Cerebellar nuclear complex (tissue), 1 donor: ENCODE results near the gene BANP.
"Not testable (repeated sequence)": the region's sequence is repeated elsewhere in the genome, so short reads cannot be mapped to it uniquely, and the experiment has no call there.

Source experiments
- DNase-seq, 2 experiments: peaks; one replicate each; lab custom pipeline; 2025; lab: John Stamatoyannopoulos, UW

BANP gene

GRCh38 chr16:88049561-88050545, 98.6 kb downstream of the BANP start:
- no peak for DNase-seq

GRCh38 chr16:88050952-88051660, 99.9 kb downstream of the BANP start:
- no peak for DNase-seq

GRCh38 chr16:88052661-88053060, 101.4 kb downstream of the BANP start:
- DNase-seq: no peak

DNA sequence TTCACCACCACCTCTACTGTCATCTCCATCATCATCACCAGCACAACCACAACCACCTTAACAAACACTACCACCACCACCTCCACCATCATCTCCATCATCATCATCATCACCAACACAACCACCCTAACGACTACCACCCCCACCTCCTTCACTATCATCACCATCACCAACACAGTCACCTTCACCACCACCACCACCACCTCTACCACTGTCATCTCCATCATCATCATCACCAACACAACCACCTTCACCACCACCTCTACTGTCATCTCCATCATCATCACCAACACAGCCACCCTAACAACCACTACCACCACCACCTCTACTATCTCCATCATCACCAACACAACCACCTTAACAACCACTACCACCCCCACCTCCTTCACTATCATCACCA, 102.2 kb downstream of the BANP start:
- not testable (repeated sequence) for DNase-seq

DNA sequence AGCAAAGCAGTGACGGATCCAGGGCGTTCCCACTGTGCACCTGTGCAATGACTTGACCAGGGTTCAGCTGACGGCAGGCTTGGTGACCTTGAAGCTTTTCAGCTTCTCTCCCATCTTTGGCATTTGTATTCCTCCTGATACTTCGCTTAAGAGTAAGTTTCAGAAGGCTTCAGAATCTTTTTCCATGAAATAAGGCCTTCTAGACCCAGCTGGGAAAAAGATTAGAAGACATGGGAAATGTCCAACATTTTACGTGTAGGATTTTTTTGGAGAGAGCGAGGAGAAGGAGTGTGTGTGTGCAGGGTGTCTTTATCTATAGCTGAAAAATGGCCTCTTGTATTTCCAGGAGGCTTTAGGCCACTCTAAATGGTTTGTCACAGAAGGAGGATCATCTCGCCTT, 104.1 kb downstream of the BANP start:
- DNase-seq: no peak

DNA sequence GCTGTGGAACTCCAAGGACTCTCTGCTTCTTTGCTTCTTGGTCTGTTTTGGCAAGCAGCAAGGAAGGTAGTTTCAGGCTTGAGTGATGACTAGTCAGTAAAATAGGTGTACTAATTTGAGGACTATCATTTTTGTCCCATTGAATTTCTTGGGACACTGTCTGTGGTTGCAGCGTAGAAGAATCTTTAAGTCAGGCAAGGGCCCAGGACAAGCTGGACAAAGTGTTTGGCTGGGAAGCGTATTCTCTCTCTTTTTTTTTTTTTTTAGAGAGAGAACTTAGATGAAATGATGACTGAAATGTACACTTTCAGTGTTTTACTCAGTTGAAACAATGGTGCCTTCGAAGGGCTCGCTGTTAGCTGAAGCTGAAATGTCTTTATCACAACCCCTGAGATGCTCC, 105.0 kb downstream of the BANP start:
- DNase-seq: no peak

- DNase-seq: no peak
Measured at GRCh38 chr16:88057656-88058055, 106.4 kb downstream of the BANP start.

DNA sequence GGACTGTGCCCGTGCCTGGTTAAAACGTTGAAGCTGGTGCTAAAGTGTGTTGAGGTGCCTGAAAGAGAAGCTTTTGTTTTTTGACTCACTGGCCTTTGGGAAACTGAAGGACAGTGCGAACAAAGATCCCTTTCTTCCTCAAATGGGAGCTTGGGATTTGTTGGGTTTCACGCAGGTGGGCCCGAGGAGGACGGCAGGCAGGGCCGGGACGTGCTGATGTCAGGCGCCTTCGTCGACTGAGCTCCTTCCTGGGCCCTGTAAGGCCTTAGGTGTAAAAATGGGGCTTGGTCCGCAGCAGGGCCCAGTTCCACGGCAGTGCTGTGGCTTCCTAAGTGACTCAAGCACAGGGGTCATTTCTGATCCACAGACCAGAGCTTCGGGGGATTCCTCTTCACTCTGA, 106.9 kb downstream of the BANP start:
- DNase-seq: no peak

DNA sequence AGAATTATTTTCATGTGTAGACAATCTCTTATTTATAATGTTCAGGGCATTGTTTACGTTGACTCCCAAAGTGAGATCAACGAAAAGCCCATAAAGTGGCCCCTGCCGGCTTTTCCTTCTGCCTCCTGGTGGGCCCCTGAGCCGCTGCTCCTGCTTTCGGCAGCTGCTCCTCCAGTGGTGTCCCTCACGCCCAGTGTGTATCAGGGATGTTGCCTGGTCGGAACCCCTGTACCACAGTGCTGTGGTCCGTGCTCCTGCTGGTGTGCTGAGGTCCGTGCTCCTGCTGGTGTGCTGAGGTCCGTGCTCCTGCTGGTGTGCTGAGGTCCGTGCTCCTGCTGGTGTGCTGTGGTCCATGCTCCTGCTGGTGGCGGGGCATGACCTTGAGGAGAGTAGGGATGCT, 107.6 kb downstream of the BANP start:
- DNase-seq: no peak

- no peak for DNase-seq
Measured at GRCh38 chr16:88059701-88060386, 108.6 kb downstream of the BANP start.

DNA sequence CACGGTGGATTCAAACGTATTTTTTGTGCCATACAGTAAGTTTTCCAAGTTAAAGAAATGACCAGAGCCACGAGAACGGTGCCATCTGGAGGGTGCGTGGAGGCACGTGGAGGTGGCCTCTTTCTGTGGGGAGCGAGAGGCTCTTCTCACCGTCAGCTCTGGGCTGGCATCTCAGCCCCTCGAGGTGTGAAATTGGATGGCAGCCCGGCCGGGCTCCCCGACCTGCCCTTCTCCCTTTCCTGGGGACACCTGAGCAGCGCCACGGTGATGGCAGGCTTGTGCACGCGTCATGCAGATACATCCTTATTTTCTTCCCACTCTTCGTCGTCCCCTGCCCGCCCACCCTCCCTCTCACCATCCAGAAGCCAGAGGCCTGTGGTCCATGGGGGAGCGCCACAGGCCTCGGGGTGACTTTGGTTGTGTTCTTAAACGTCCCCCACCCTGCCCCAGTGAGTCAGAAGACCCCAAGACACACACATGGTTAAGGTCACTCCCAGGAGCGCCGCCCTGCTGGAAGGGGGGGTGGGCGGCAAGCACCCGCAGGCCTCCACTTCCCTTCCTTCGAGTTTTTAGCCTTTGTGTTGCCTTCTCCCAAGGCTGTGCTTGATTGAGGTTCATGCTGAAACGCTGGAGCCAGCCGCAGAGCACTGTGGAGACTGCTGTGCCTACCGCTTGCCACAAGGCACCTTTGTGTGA, 109.4 kb downstream of the BANP start:
- no peak for DNase-seq

- DNase-seq: no peak
Measured at GRCh38 chr16:88061346-88062110, 110.3 kb downstream of the BANP start.

DNA sequence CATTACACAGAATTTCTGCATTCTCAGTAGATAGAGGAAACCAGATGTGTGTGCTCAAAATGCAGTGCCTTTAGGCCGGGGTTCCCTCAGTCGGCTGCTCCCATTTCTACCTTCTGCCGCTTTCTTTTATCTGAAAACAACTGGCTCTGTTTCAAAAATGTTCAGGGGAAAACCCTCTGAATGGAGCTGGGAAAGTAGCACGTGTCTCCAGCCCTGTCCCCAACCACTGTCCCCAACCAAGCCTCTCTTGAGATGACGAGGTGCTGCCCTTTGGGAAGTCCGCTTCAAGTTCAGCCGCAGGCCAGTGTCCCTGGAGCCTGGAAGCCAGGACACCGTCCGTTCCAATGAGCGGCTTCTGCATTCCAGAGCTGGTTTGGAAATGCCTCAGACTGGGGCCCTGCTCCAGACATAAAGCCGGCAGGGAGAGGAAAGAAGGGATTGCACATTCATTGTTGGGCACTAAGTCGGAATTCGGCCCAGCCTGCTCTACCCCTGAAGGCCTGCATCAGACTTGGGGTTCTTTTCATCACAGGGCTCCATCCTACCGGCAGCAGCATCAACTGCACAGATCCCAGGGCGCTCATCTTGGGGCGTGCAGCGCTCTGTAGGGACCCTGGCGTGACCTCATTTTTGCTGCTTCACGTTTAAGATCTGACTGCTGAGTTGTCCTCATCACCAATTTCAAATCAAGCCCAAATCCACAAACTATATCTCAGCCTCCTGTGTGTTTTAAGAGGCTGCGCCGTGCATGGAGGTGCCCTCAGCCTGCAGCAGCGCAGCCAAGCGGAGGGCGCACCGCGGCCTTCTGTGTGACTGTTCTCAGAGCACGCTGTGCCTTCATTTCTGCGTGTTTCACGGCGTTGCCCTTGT, 111.3 kb downstream of the BANP start:
- no peak for DNase-seq

DNA sequence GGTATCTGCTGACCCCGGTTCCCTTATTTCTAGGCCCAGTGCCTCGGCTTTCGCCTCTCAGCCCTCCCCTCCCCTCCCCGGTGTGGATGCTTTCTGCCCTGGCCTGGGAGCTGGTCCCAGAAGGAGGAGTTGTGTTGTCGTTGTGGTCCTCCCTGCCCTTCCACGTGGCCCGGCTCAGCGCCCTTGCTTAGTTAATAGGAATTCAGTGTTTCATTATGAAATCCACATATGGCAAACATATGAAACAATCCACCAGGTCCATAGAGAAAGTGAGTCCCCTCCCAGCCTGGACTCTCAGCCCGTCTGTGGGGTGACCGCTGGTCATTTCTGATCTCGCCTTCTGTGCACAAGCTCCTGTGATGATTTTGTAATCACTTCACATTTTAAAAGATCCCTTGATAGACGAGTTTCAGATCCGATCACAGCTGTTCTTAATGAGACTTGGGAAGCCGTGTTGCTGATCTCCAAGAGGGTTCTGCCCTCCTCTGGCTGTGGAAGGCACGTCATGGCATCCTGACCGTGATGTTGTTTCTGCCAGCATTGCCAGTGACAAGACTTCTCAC, 112.1 kb downstream of the BANP start:
- no peak for DNase-seq

GRCh38 chr16:88064011-88064888, 113.0 kb downstream of the BANP start:
- no peak for DNase-seq

DNA sequence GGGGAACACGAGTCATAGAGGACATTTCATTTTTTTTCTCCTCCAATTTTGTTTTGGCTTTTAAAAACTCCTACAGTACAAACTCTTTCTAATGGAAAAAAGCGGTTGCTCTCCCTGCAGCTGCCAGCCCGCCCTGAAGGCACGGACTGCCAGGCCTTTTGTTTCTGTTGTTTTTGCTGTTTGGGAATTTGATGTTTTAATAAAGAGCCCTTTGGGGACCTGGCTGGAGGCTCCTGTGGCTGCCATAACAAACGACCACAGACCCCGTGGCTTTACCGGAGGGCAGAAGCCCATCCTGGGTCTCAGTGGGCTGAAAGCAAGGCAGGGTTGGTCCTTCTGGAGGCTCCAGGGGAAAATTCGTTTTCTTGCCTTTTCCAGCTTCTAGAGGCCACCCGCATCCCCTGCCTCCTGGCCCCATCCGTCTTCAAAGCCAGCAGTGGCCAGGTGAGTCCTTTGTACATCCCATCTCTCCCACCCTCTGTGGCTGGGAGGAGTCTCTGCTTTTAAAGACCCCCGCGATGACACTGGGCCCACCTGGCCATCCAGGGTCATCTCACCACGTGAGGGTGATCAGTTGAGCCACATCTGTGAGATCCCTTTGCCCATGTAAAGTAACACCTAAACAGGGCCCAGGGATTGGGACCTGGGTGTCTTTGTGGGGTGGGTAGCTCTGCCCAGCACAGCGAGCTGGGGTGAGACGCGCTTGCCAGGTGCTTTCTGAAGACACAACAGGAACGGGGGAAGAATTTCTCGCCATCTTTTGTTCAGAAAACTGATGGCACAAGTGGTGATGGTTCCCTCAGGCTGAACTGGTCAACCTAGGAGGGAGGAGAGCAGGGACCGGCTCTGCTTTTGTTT, 113.9 kb downstream of the BANP start:
- no peak for DNase-seq

DNA sequence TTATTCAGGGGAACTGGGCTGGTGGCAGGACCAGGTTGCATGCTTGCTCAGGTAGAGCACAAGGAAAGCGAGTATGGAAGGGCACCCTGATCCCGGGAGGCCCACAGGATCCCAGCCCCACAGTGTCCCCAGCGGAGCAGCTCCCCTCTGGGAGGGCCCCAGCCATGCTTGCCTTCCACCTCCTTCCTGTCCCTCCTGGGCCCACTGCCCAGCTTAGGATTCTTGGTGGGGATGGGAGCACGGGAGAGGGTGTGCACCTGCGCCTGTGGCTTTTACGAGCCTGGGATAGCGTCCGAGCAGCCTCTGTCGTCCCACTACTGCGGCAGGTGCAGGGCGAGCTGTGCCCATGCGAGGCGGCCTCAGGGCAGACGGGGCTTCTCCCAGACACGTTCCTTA, 114.5 kb downstream of the BANP start:
- DNase-seq: no peak

DNA sequence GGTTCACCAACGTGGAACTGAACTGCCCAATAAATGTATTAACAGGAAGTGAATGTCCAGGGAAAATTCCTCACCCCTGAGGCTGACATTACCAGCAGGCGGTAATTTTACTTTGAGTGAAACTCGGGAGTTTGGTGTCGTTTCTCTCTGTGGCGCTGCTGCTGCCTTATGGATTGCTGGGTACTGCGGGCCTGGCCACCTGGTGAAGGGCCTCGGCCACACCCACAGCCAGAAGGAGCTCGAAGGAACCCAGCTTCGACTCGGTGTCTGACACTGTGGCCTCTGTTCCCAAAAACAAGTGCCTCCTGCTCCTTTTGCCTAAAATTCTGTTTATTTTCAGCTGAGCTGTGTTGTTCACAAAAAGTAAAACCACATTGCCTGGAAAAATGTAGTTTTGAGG, 115.0 kb downstream of the BANP start:
- no peak for DNase-seq
